MG63 (cell line): ENCODE data around the gene LUM. TPM values are rescaled to one million over a fixed set of nuclear protein-coding genes. Genes with fewer than 3 reads are reported as not detected.
"Not testable (repeated sequence)": the region's sequence is repeated elsewhere in the genome, so short reads cannot be mapped to it uniquely, and the experiment has no call there.

Experiments
- DNase-seq: peaks from one replicate; pipeline ENCODE4 v3.0.0-alpha.2; 2020
- H3K27me3 ChIP-seq: fragments of 250-450 bp; sonication (Bioruptor Pico); 2 replicates; pipeline ENCODE4 v1.5.1; 2020; ENCODE audit warnings: mild to moderate bottlenecking, moderate library complexity
- H3K36me3 ChIP-seq: fragments of 250-450 bp; sonication (Bioruptor Pico); 2 replicates; pipeline ENCODE4 v1.5.1; 2020; ENCODE audit warnings: mild to moderate bottlenecking, moderate library complexity
- H3K4me3 ChIP-seq: fragments of 250-450 bp; sonication (Bioruptor Pico); 2 replicates; pipeline ENCODE4 v1.5.1; 2020; ENCODE audit warnings: mild to moderate bottlenecking, moderate library complexity
- H3K9me3 ChIP-seq: fragments of 250-450 bp; sonication (Bioruptor Pico); 2 replicates; pipeline ENCODE4 v1.5.1; 2020; ENCODE audit warnings: mild to moderate bottlenecking, moderate library complexity
- total RNA-seq: library from RNA; depleted of rRNA; stranded (reverse); fragments of >200 nt; shearing (Covaris generic); gene quantifications from 2 replicates; pipeline ENCODE4 v1.2.3, GENCODE V29; 2014; ENCODE audit warnings: low replicate concordance

The LUM gene
- total RNA-seq, 1 experiment from 2014 or later: 94.9 TPM

- Histone ChIP-seq H3K36me3 (no peaks in the 10 kb centered on the region), H3K9me3 (peaks cover 7% of the 10 kb centered on the region; the same call in 1 of the 2 replicates), H3K27me3 (no peaks in the 10 kb centered on the region), H3K4me3 (no peak overlapping the region)
- DNase-seq: no peak
Observed at GRCh38 chr12:91094957-91095356, 16.3 kb downstream of the LUM start.

GRCh38 chr12:91094032-91094662 lies 17.1 kb downstream of the LUM start:
- DNase-seq: no peak
- no peak overlapping the region; the same call in 1 of the 2 replicates for H3K4me3 ChIP-seq

GRCh38 chr12:91093341-91093740 lies 18.0 kb downstream of the LUM start:
- Histone ChIP-seq H3K4me3 (no peak overlapping the region), H3K9me3 (peaks cover 17% of the 10 kb centered on the region; the same call in 1 of the 2 replicates), H3K27me3 (no peaks in the 10 kb centered on the region), H3K36me3 (no peaks in the 10 kb centered on the region)
- no peak for DNase-seq

More at GRCh38 chr12:91094032-91094662, 17.1 kb downstream of the LUM start:
- Histone ChIP-seq H3K27me3 (no peaks in the 10 kb centered on the region), H3K9me3 (peaks cover 13% of the 10 kb centered on the region; the same call in 1 of the 2 replicates), H3K36me3 (no peaks in the 10 kb centered on the region)

GRCh38 chr12:91091916-91092715 lies 19.2 kb downstream of the LUM start:
- DNase-seq: no peak
- Histone ChIP-seq H3K36me3 (no peaks in the 10 kb centered on the region), H3K9me3 (peaks cover 17% of the 10 kb centered on the region; the same call in 1 of the 2 replicates), H3K27me3 (no peaks in the 10 kb centered on the region), H3K4me3 (no peak overlapping the region)

GRCh38 chr12:91089953-91090352 lies 21.3 kb downstream of the LUM start:
- not testable (repeated sequence) for H3K4me3 ChIP-seq, H3K27me3 ChIP-seq, DNase-seq, H3K36me3 ChIP-seq
- peaks cover 17% of the 10 kb centered on the region; the same call in 1 of the 2 replicates for H3K9me3 ChIP-seq

- DNase-seq: no peak
- Histone ChIP-seq H3K4me3 (no peak overlapping the region), H3K27me3 (no peaks in the 10 kb centered on the region), H3K36me3 (no peaks in the 10 kb centered on the region), H3K9me3 (no peaks in the 10 kb centered on the region)
Observed at GRCh38 chr12:91080041-91080440, 31.3 kb downstream of the LUM start.

- no peak for DNase-seq
- no peaks in the 10 kb centered on the region for H3K9me3 ChIP-seq
- no peak overlapping the region for H3K4me3 ChIP-seq
Observed at GRCh38 chr12:91078501-91078900, 32.8 kb downstream of the LUM start.

GRCh38 chr12:91077228-91077954 lies 33.9 kb downstream of the LUM start:
- Histone ChIP-seq H3K4me3 (no peak overlapping the region), H3K27me3 (no peaks in the 10 kb centered on the region), H3K9me3 (no peaks in the 10 kb centered on the region), H3K36me3 (no peaks in the 10 kb centered on the region)
- DNase-seq: no peak

More at GRCh38 chr12:91078501-91078900, 32.8 kb downstream of the LUM start:
- Histone ChIP-seq H3K36me3 (no peaks in the 10 kb centered on the region), H3K27me3 (no peaks in the 10 kb centered on the region)

GRCh38 chr12:91074851-91075250 lies 36.4 kb downstream of the LUM start:
- H3K36me3 ChIP-seq: no peaks in the 10 kb centered on the region
- DNase-seq: no peak
- H3K27me3 ChIP-seq: no peaks in the 10 kb centered on the region
- H3K4me3 ChIP-seq: no peak overlapping the region
- H3K9me3 ChIP-seq: no peaks in the 10 kb centered on the region

GRCh38 chr12:91074154-91074709 lies 37.1 kb downstream of the LUM start:
- no peak for DNase-seq
- no peaks in the 10 kb centered on the region for H3K36me3 ChIP-seq
- no peaks in the 10 kb centered on the region for H3K27me3 ChIP-seq
- H3K4me3 ChIP-seq: no peak overlapping the region
- H3K9me3 ChIP-seq: no peaks in the 10 kb centered on the region

- no peak for DNase-seq
- Histone ChIP-seq H3K9me3 (no peaks in the 10 kb centered on the region), H3K36me3 (no peaks in the 10 kb centered on the region), H3K27me3 (no peaks in the 10 kb centered on the region), H3K4me3 (no peak overlapping the region)
Observed at GRCh38 chr12:91073426-91073825, 37.9 kb downstream of the LUM start.

- Histone ChIP-seq H3K4me3 (no peak overlapping the region), H3K9me3 (no peaks in the 10 kb centered on the region), H3K27me3 (no peaks in the 10 kb centered on the region), H3K36me3 (no peaks in the 10 kb centered on the region)
- no peak for DNase-seq
Observed at GRCh38 chr12:91072931-91073330, 38.4 kb downstream of the LUM start.

GRCh38 chr12:91070936-91071335 lies 40.4 kb downstream of the LUM start:
- Histone ChIP-seq H3K36me3 (no peaks in the 10 kb centered on the region), H3K4me3 (no peak overlapping the region), H3K9me3 (no peaks in the 10 kb centered on the region), H3K27me3 (no peaks in the 10 kb centered on the region)
- DNase-seq: no peak

- Histone ChIP-seq H3K27me3 (no peaks in the 10 kb centered on the region), H3K9me3 (no peaks in the 10 kb centered on the region), H3K4me3 (no peak overlapping the region), H3K36me3 (no peaks in the 10 kb centered on the region)
- DNase-seq: no peak
Observed at GRCh38 chr12:91065396-91065795, 45.9 kb downstream of the LUM start.

- H3K36me3 ChIP-seq: no peaks in the 10 kb centered on the region
- no peaks in the 10 kb centered on the region for H3K27me3 ChIP-seq
- H3K4me3 ChIP-seq: no peak overlapping the region
- H3K9me3 ChIP-seq: no peaks in the 10 kb centered on the region
- no peak for DNase-seq
Observed at GRCh38 chr12:91064640-91065039, 46.7 kb downstream of the LUM start.

GRCh38 chr12:91061091-91061490 lies 50.2 kb downstream of the LUM start:
- DNase-seq: no peak
- no peaks in the 10 kb centered on the region for H3K36me3 ChIP-seq

GRCh38 chr12:91059211-91059610 lies 52.1 kb downstream of the LUM start:
- H3K4me3 ChIP-seq: no peak overlapping the region
- no peaks in the 10 kb centered on the region for H3K36me3 ChIP-seq
- no peaks in the 10 kb centered on the region for H3K27me3 ChIP-seq
- no peak for DNase-seq
- H3K9me3 ChIP-seq: no peaks in the 10 kb centered on the region

More at GRCh38 chr12:91061091-91061490, 50.2 kb downstream of the LUM start:
- Histone ChIP-seq H3K4me3 (no peak overlapping the region), H3K9me3 (no peaks in the 10 kb centered on the region), H3K27me3 (no peaks in the 10 kb centered on the region)
